Calu3 (cell line): ENCODE measurements around the gene CCND3. TPM values are rescaled to one million over a fixed set of nuclear protein-coding genes. Genes with fewer than 3 reads are reported as not detected.

ENCODE experiments used
- BruUV-seq: library from RNA; stranded (reverse); fragments of 400-500 nt; replicated peaks from 2 replicates; lab custom pipeline; 2021; lab: Mats Ljungman, UMichigan
- CTCF ChIA-PET: fragments of 300-600 bp; sonication (Branson Sonifier 250); formaldehyde crosslinking; loops from one replicate; lab custom pipeline; 2022; ENCODE audit warnings: antibody characterized with exemption; lab: Charles Lee
- DNase-seq: peaks from one replicate; pipeline ENCODE4 v3.0.0; 2022
- H3K27ac Mint-ChIP-seq: one replicate; pipeline ENCODE4 v1.8.0; 2022; ENCODE audit warnings: mixed read lengths; ENCODE audit not compliant: unreplicated experiment
- H3K27me3 Mint-ChIP-seq: one replicate; pipeline ENCODE4 v1.8.0; 2022; ENCODE audit warnings: mixed read lengths; ENCODE audit not compliant: unreplicated experiment
- H3K36me3 Mint-ChIP-seq: one replicate; pipeline ENCODE4 v1.8.0; 2022; ENCODE audit warnings: mild to moderate bottlenecking, moderate library complexity, mixed read lengths; ENCODE audit not compliant: insufficient read depth, unreplicated experiment
- H3K4me1 Mint-ChIP-seq: one replicate; pipeline ENCODE4 v1.8.0; 2022; ENCODE audit warnings: mild to moderate bottlenecking, low read depth, mixed read lengths; ENCODE audit not compliant: unreplicated experiment
- H3K4me3 Mint-ChIP-seq: one replicate; pipeline ENCODE4 v1.8.0; 2022; ENCODE audit warnings: mild to moderate bottlenecking, low read depth, moderate library complexity, mixed read lengths; ENCODE audit not compliant: unreplicated experiment
- H3K9me3 Mint-ChIP-seq: one replicate; pipeline ENCODE4 v1.8.0; 2022; ENCODE audit warnings: low read depth, mixed read lengths; ENCODE audit not compliant: unreplicated experiment
- CTCF ChIP-seq: fragments of 200-600 bp; IDR thresholded peaks from one replicate; pipeline ENCODE4 v1.8.0; 2022; ENCODE audit warnings: antibody characterized with exemption; ENCODE audit not compliant: unreplicated experiment
- intact Hi-C: fragments of 100-400 bp; cut with micrococcal nuclease; formaldehyde crosslinking; loops from one replicate; pipeline ENCODE4 v1.10.0; 2022; ENCODE audit not compliant: unreplicated experiment
- total RNA-seq: library from RNA; stranded (reverse); gene quantifications from 2 replicates; pipeline ENCODE4 v1.2.3, GENCODE V29; 2022

The CCND3 gene
- total RNA-seq, 1 experiment from 2014 or later: 77.4 TPM

DNA sequence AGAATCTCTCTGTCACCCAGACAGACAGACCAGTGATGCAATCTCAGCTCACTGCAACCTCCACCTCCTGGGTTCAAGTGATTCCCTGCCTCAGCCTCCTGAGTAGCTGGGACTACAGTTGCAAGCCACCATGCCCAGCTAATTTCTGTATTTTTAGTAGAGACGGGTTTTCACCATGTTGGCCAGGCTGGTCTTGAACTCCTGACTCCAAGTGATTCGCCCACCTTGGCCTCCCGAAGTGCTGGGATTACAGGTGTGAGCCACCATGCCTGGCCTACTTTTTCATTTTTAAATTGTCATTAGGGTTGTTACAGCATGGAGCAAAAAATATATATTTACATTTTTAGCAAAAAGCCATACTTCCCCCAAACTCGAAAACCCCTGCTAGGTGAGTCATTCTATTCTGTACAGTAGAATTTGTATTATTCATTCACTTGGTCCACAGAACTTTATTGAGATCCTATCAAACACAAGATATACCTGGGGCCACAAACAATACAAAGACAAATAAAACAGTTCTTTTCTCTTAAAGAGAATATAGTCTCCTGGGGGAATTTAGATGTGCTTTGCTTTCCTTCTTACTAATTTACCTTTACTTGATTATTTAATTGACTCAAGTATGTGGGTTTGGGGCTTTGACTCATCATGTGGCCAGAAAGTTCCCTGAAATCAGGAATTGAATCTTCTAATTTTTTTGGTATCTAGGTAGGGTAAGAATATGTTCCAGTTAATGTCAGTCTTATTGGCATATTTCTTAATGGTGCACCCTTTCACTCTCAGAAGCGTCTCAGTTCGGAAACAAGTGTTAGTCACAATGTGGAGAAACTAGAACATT lies 16.6 kb upstream of the CCND3 start:
- Mint-ChIP-seq H3K4me3 (no peak overlapping the region), H3K27me3 (no peaks in the 10 kb centered on the region), H3K9me3 (no peaks in the 10 kb centered on the region), H3K36me3 (no peaks in the 10 kb centered on the region), H3K4me1 (peaks cover 8% of the 10 kb centered on the region), H3K27ac (no peak overlapping the region)
- BruUV-seq: no TSS peak
- no peak for TF ChIP-seq CTCF
- intact Hi-C loops: no loop called here
- no peak for DNase-seq
- CTCF ChIA-PET: interaction anchor here (0.6 kb wide), 1 partner anchor 165 kb away, joined by 3 read pairs; no protein-coding TSS in a partner anchor

DNA sequence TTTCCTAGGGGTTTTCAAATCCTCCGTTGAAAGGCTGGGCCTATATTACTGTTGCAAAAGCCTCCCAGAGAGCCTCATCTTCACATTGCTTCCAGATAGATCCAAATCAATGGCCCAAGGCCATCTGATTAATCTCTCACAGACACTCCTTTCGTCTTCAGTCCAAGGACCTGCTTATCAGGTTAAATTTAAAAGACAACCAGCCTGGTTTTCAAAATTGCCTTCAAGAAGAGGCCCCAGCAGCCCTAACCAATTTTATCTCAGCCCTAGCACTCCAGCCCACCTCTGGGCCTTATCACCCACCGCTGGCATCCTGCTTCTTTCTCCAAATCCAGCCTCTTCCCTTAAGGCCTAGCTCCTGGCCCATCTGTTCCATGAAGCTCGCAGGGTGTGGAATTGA lies 15.5 kb upstream of the CCND3 start:
- DNase-seq: no peak
- no peak overlapping the region for H3K27ac Mint-ChIP-seq
- intact Hi-C loops: no loop called here
- CTCF ChIA-PET: no interaction called here
- no peaks in the 10 kb centered on the region for H3K36me3 Mint-ChIP-seq
- no peaks in the 10 kb centered on the region for H3K9me3 Mint-ChIP-seq
- TF ChIP-seq CTCF: no peak
- H3K4me1 Mint-ChIP-seq: peaks cover 7% of the 10 kb centered on the region
- H3K27me3 Mint-ChIP-seq: no peaks in the 10 kb centered on the region
- no TSS peak for BruUV-seq
- no peak overlapping the region for H3K4me3 Mint-ChIP-seq

DNA sequence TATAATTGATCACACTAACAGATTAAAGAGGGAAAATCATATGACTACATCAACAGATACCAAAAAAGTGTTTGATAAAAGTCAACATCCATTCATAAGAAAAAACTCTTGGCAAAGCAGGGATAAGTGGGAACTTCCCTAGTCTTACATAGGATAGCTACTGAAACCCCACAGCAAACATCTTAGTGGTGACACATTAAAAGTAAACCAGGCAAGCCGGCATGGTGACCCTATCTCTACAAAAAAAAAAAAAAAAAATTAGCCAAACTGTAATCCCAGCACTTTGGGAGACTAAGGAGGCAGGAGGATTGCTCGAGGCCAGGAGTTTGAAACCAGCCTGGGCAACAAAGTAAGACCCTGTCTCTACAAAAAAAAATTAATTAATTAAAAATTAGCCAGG lies 13.8 kb upstream of the CCND3 start:
- BruUV-seq: no TSS peak
- Mint-ChIP-seq H3K36me3 (no peaks in the 10 kb centered on the region), H3K27me3 (no peaks in the 10 kb centered on the region), H3K9me3 (no peaks in the 10 kb centered on the region), H3K4me1 (no peaks in the 10 kb centered on the region), H3K4me3 (no peak overlapping the region), H3K27ac (no peak overlapping the region)
- DNase-seq: no peak
- CTCF ChIA-PET: interaction anchor here (0.6 to 0.7 kb wide), 2 partner anchors 11 to 506 kb away, joined by 3 to 4 read pairs; no protein-coding TSS in a partner anchor
- intact Hi-C loops: no loop called here
- TF ChIP-seq CTCF: no peak

DNA sequence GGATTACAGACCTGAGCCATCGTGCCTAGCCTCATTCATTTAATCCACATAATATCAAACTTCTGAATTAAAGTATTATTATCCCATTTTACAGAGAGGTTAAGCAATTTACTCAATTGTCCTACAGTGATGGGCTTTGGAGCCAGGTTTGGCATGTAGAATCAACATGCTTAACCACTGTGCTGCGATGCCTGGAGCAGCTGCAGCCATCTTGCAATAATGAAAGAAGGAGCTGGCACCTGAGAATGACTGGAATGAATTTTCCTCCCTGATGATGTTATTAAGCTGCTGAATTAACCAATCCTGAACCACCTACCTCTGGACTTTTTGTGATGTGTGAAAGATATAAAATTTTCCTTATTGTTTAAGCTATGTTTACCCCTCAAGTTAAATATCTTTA lies 13.1 kb upstream of the CCND3 start:
- no peak for DNase-seq
- Mint-ChIP-seq H3K27ac (no peak overlapping the region), H3K27me3 (no peaks in the 10 kb centered on the region), H3K4me3 (no peak overlapping the region), H3K36me3 (no peaks in the 10 kb centered on the region), H3K4me1 (no peaks in the 10 kb centered on the region), H3K9me3 (no peaks in the 10 kb centered on the region)
- CTCF ChIA-PET: interaction anchor here (0.7 kb wide), 1 partner anchor 464 kb away, joined by 3 read pairs; no protein-coding TSS in a partner anchor
- intact Hi-C loops: no loop called here
- no peak for TF ChIP-seq CTCF
- BruUV-seq: no TSS peak
